ENCODE results near the gene ZNF423.
"Not testable (repeated sequence)": the region's sequence is repeated elsewhere in the genome, so short reads cannot be mapped to it uniquely, and the experiment has no call there.

The ZNF423 gene

GRCh38 chr16:49687476-49688002 lies 168.4 kb downstream of the ZNF423 start:
- DNase-seq: no peak

DNA sequence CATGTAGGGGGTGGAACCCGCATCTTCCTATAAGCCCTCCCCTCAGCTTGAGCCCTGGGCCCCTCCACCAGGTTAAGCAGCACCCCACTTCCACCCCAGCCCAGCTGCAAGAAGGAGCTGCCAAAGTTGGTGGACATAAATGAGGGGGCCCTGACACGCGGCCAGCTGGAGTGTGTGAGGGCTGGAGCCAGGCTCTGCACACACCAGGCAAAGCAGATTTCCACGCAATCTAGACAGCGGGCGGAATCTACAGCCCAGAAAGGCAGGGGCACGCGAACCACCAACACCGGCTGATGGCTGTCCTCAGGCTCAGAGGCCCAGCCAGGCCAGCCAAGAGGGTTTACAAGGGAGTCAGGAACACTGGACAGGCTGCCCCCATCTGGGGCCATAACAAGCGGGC lies 171.2 kb downstream of the ZNF423 start:
- DNase-seq: no peak

DNA sequence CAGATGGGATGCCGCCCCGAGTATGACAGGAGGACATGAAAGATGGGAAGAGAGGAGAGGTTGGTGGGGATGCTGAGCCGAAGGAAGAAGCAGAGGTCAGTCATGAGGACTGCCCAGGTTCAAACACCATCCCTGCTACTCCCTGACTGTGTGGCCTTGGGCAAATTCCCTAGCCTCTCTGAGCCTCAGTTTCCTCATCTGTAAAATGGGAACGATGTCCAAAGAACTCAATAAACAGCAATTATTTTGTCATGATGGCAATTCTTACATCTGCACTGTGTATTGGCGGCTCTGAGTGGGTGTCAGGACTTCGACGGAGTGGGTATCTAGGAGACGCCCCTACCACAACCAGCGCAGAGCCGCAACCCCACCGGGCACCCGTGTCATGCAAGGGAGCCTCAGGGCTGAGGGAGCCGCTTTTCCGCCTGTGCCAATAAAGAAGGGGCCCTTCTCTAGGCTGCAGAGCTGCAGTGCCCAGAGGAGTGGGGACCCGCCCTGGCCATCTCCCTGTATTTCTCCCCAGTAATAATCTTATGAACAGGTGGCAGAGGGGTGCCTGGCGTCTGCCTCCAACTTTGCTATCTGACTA lies 173.2 kb downstream of the ZNF423 start:
- DNase-seq: no peak

- DNase-seq: no peak
Measured at GRCh38 chr16:49681217-49681883, 174.6 kb downstream of the ZNF423 start.

DNA sequence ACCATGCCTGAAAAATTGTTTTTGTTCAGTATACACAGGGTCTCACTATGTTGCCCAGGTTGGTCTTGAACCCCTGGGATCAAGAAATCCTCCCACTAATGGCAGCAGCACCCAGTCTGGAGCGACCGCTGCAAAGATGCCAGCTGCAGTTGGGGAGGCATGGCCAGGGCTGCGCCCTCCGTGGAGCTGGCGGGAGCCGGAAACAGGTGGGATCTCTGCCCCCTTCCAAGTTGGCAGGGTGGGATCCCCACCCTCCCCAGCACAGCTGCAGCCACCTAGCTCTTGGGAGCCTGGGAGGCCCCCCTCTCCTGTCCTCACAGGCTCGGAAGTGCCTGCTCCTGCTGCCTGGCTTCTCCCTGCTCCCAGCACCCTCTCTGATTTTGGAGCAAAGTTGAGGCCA lies 176.8 kb downstream of the ZNF423 start:
- no peak for DNase-seq

- DNase-seq: not testable (repeated sequence)
Measured at GRCh38 chr16:49677661-49678060, 178.3 kb downstream of the ZNF423 start.

GRCh38 chr16:49675413-49675812 lies 180.5 kb downstream of the ZNF423 start:
- DNase-seq: no peak

GRCh38 chr16:49674990-49675389 lies 180.9 kb downstream of the ZNF423 start:
- no peak for DNase-seq

GRCh38 chr16:49674351-49674851 lies 181.5 kb downstream of the ZNF423 start:
- DNase-seq: no peak

- DNase-seq: no peak
Measured at GRCh38 chr16:49673442-49673841, 182.5 kb downstream of the ZNF423 start.

GRCh38 chr16:49672753-49673152 lies 183.2 kb downstream of the ZNF423 start:
- DNase-seq: no peak

GRCh38 chr16:49671333-49671732 lies 184.6 kb downstream of the ZNF423 start:
- no peak for DNase-seq

DNA sequence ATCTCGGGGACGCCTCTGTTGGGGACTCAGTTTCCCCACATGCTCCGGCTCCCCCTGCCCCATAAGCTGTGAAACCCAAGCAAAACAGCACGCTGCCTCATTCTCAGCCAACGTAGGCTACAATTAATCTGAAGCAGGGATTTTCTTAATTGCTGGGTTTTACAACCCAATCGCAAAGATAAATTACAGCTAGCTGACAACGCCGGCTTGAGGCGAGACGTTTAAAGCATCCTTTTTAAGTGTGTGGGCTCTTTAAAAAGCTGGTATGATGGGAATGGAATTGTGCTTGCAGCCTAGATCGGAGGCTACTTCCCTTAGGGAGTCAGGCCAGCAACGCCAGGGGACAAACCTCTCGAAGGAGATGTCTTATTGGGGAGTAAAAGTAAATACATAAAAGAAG lies 185.3 kb downstream of the ZNF423 start:
- no peak for DNase-seq

GRCh38 chr16:49665482-49666230 lies 190.3 kb downstream of the ZNF423 start:
- DNase-seq: no peak

GRCh38 chr16:49664221-49665215 lies 191.4 kb downstream of the ZNF423 start:
- no peak for DNase-seq

DNA sequence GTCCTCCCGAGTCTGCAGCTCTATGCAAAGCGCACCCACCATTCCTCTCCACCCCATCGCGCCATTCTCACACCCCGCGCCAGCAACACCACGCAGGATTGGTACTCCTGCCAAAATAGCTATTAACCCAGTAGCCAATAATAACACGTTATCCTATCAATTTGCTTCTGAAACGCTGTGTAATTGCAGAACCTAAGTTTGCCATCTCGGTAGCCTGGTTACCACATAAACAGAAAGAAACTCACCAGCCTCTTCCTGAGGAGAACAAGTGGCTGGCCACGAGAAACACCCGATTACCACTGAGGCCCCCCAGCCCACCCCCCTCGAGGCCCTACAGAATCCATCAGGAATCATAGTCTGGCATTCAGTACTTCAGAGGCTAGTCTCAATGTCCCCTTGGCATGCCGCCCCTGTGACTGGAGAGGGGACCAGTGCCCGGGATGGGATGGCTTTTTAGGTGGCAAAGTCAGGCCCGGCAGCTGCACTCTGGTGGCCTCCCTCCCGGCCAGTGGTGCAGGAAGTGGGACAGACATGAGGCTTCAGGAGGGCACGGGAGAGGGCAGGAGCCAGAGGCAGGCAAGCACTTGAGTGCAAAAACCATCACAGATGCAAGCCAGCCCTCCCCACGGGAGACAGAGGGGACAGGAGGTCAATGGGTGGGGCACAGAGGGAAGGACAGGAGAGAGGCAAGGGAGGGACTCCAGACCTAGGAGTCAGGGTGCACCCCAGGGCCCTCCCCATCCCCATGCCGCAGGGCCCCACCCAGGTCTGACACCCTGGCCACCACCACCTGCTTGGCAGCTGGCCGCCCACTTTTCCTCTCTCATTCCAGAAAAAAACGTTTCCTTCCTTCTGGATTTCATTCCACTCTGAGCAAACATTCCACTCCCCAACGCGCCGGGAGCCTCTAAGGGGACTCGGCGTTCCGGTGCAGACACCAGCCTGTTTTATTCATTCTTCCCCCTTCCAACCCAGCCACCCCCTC lies 192.5 kb downstream of the ZNF423 start:
- no peak for DNase-seq

DNA sequence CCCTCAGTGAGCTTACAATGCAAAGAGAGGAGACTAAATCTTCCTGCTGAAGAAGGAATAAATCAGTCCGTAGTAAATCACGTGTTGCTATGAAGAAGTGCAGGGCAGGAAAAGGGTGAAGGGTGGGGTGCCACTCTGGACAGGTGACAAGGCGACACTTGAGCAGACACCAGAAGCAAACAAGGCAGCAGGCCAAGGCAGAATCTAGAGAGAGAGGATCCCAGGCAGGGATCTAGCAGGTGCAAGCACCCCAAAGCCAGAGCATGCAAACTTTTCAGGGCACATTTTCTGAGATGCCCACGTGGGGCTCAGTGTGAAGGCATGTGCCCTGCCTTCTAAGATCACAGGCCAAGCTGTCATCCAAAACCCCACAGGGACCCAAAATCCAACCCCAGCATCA lies 193.3 kb downstream of the ZNF423 start:
- no peak for DNase-seq

DNA sequence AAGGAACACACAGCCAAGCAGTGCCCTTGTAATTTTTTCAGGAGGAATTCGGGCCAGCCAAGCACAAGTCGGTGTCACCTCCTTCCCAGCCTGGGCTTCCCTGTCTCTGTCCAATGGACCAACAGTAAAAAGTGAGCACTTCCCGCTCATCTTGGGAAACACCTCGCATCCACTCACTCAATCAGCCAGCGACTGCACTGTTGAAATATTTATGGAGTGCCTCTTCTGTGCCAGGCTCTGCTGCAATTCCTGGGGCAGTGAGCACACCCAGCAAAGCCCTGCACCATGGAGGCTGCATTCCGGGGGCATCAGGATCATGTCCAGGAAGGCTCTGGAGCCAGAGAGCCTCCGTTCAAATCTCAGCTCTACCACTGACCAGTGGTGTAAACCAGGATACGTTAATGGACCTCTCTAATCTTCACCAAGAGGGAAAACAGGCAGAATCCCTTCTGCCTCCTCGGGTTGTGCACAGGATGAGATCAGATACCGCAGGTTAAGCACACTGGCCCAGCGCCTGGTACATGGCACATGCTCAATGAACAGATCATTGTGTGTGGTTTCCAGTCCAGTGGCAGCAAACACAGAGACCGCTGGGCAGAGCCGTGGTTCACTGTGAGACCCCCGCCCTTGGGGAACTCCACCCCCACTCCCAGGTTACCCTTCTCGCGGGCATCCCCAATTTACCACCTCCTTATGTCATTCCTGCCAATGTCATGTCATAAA lies 194.3 kb downstream of the ZNF423 start:
- no peak for DNase-seq

GRCh38 chr16:49660626-49661025 lies 195.3 kb downstream of the ZNF423 start:
- DNase-seq: no peak

DNA sequence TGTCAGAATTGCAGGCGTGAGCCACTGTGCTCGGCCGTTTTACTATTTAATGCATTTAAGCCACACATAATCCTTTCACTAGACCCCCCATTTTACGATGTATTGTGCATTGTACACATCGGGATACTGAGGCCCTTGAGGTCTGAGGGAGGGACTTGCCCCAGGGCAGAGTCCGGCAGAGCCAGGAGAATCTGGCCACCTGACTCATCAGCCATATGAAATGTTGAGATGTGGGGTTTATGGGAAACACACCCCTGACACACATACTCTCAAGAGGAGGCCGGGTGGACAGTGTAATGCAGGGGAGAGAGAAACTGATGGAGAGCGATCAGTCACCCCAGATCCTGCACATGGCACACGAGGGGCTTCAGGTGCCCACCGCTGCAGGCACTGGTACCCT lies 196.6 kb downstream of the ZNF423 start:
- no peak for DNase-seq

DNA sequence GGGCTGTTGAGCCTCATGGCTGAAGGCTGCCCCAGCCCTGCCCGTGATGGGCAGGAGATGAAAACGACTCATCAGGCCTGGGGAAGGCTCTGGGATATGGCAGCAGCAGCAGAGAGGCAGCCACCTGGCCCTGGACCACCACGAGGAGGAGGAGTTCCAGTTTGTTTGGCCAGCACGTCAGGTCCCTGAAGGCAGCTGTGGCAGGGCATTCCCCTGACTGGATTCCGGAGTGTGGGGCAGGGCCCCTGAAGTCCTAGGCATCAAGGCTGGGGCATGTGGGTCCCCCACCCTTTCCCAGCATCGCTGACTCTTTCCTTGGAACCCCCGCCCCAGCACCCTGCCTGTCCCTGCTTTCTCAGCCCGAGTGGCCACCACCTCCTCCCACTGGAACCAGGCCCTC lies 197.4 kb downstream of the ZNF423 start:
- DNase-seq: no peak
